DND-41 (cell line): Measurements from ENCODE around the gene PTX3.

Source experiments
- ATAC-seq: fragments of 200-7000 bp; cut with Tn5 transposase; 3 replicates; pipeline ENCODE4 v1.9.1; 2021; ENCODE audit warnings: low read depth; ENCODE audit not compliant: insufficient read depth
- DNase-seq: peaks from one replicate; pipeline ENCODE4 v3.0.0-alpha.2; 2020
- H2AFZ ChIP-seq: 2 replicates; pipeline ENCODE4 v1.6.0; 2012; ENCODE audit warnings: low read depth, low read length
- H3K27ac ChIP-seq: 2 replicates; pipeline ENCODE4 v1.5.1; 2012; ENCODE audit warnings: low read length, inconsistent platforms
- H3K27me3 ChIP-seq: fragments of 200-600 bp; sonication (generic); 2 replicates; pipeline ENCODE4 v1.6.0; 2012; ENCODE audit warnings: low read length, mild to moderate bottlenecking, inconsistent platforms; ENCODE audit not compliant: insufficient read depth, poor library complexity
- H3K36me3 ChIP-seq: 2 replicates; pipeline ENCODE4 v1.5.1; 2012; ENCODE audit warnings: low read length, inconsistent platforms; ENCODE audit not compliant: insufficient read depth
- H3K4me1 ChIP-seq: 2 replicates; pipeline ENCODE4 v1.5.1; 2012; ENCODE audit warnings: mild to moderate bottlenecking, low read length; ENCODE audit not compliant: insufficient read depth
- H3K4me2 ChIP-seq: 2 replicates; pipeline ENCODE4 v1.6.0; 2012; ENCODE audit warnings: mild to moderate bottlenecking, moderate library complexity, low read length, inconsistent platforms; ENCODE audit not compliant: insufficient read depth
- H3K4me3 ChIP-seq, 2 experiments: fragments of 200-600 bp in 1 of 2; shearing (Covaris generic) in 1 of 2; 2 replicates each; pipeline ENCODE4 v1.5.1; 2012 to 2016; ENCODE audit warnings: inconsistent platforms in 2 of 2, low read length in 2 of 2, mild to moderate bottlenecking in 2 of 2, low read depth in 1 of 2, moderate library complexity in 1 of 2
- H3K79me2 ChIP-seq: 2 replicates; pipeline ENCODE4 v1.6.0; 2012; ENCODE audit warnings: low read length, inconsistent platforms; ENCODE audit not compliant: insufficient read depth
- H3K9ac ChIP-seq: 2 replicates; pipeline ENCODE4 v1.6.0; 2012; ENCODE audit warnings: low read depth, mild to moderate bottlenecking, inconsistent platforms, low read length, moderate library complexity
- H3K9me3 ChIP-seq: 2 replicates; pipeline ENCODE4 v1.5.1; 2012; ENCODE audit warnings: low read length, moderate library complexity, mild to moderate bottlenecking, inconsistent platforms; ENCODE audit not compliant: insufficient read depth, severe bottlenecking
- H4K20me1 ChIP-seq: 2 replicates; pipeline ENCODE4 v1.6.0; 2012; ENCODE audit warnings: low read length; ENCODE audit not compliant: insufficient read depth
- CTCF ChIP-seq: IDR thresholded peaks from 2 replicates; pipeline ENCODE4 v1.5.1; 2012; ENCODE audit warnings: borderline replicate concordance, low read length, moderate library complexity, mild to moderate bottlenecking; ENCODE audit not compliant: poor library complexity, severe bottlenecking; ENCODE audit errors: extremely low read depth
- EZH2 ChIP-seq: IDR thresholded peaks from 3 replicates; pipeline ENCODE4 v1.6.1; 2012; ENCODE audit warnings: borderline replicate concordance, low read depth, mild to moderate bottlenecking, moderate library complexity, low read length, inconsistent platforms; ENCODE audit not compliant: severe bottlenecking

PTX3 gene

GRCh38 chr3:157479464-157480243 lies 43.0 kb downstream of the PTX3 start:
- TF ChIP-seq EZH2 (no peak), CTCF (no peak)
- Histone ChIP-seq H3K27ac (no peak overlapping the region), H3K4me3 (no peak overlapping the region), H3K79me2 (no peaks in the 10 kb centered on the region), H3K9ac (no peak overlapping the region), H3K9me3 (no peaks in the 10 kb centered on the region), H4K20me1 (no peaks in the 10 kb centered on the region), H3K36me3 (no peaks in the 10 kb centered on the region), H3K4me1 (no peaks in the 10 kb centered on the region), H3K27me3 (no peaks in the 10 kb centered on the region), H3K4me2 (no peak overlapping the region), H2AFZ (no peak overlapping the region)
- DNase-seq = no peak
- ATAC-seq = no peak

GRCh38 chr3:157487339-157487738 lies 50.7 kb downstream of the PTX3 start:
- no peaks in the 10 kb centered on the region for H3K27me3 ChIP-seq
- no peak overlapping the region for H3K9ac ChIP-seq
- no peak overlapping the region for H3K27ac ChIP-seq
- TF ChIP-seq CTCF (no peak), EZH2 (no peak)
- H4K20me1 ChIP-seq = no peaks in the 10 kb centered on the region
- no peaks in the 10 kb centered on the region for H3K9me3 ChIP-seq
- DNase-seq (no peak), ATAC-seq (no peak)
- H3K4me1 ChIP-seq = no peaks in the 10 kb centered on the region
- H3K79me2 ChIP-seq = no peaks in the 10 kb centered on the region
- H3K4me2 ChIP-seq = no peak overlapping the region
- H3K36me3 ChIP-seq = no peaks in the 10 kb centered on the region
- no peak overlapping the region for H2AFZ ChIP-seq
- no peak overlapping the region for H3K4me3 ChIP-seq

GRCh38 chr3:157488144-157488543 lies 51.5 kb downstream of the PTX3 start:
- no peaks in the 10 kb centered on the region for H3K9me3 ChIP-seq
- H3K4me2 ChIP-seq = no peak overlapping the region
- DNase-seq (no peak), ATAC-seq (no peak)
- H3K4me1 ChIP-seq = no peaks in the 10 kb centered on the region
- H3K4me3 ChIP-seq = no peak overlapping the region
- no peak for TF ChIP-seq CTCF
- TF ChIP-seq EZH2 = no peak
- H2AFZ ChIP-seq = no peak overlapping the region
- no peaks in the 10 kb centered on the region for H4K20me1 ChIP-seq
- H3K27ac ChIP-seq = no peak overlapping the region
- no peaks in the 10 kb centered on the region for H3K36me3 ChIP-seq
- H3K27me3 ChIP-seq = no peaks in the 10 kb centered on the region
- no peaks in the 10 kb centered on the region for H3K79me2 ChIP-seq
- no peak overlapping the region for H3K9ac ChIP-seq
